HG02840 (cell line): ENCODE results near the gene ROR2.
"Not testable (repeated sequence)": the region's sequence is repeated elsewhere in the genome, so short reads cannot be mapped to it uniquely, and the experiment has no call there.

Experiments
- ATAC-seq: cut with Tn5 transposase; IDR thresholded peaks from one replicate; pipeline ENCODE4 v1.9.1; 2021; ENCODE audit warnings: mild to moderate bottlenecking, moderate library complexity, moderate number of reproducible peaks; ENCODE audit not compliant: unreplicated experiment, low FRiP score

Gene ROR2

DNA sequence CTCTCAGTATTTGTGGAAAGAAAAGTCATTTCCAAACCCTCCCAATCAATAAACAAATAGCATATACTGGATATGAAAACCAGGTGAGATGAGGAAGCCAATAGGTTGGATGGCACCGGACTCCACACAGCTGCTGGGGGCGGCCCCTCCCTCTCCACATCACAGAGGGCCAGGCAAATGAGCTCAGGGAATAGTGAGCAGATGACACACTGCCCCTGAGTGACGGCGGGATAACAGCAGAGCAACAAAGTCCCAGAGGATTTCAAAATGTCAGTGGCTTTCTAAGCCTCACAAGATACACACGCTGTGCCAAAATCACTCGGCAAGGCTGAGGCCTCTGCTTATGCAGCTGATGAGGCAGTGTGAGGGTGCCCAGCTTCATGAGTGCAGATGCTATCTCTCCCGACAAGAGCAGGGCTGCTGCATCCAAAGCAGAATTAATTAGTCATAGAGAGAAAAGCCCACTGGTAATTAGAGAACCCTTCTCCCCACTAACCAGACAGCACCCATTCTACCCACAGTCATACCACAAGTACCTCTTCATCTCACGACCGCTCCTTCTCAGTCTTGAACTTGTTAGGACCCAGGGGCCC lies 291.4 kb downstream of the ROR2 start:
- ATAC-seq, result no peak

DNA sequence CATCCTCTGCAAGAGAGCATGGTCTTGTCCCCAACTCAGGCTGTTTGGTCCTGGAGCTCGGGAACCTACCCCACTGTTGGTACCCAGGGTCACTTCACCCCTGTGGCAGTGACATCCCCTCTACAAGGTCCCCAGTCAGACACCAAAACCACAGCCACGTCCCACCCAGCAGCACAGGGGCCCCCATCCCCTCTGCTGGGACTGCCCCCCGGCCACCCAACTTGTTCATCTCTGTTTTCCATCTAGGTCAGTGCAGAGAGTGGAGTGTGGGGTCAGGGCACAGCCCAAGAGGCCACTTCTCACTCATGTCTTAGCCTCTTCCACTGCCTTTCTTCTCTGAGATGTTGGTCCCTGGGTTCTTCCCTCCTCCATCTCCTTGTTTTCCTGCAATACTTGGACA lies 292.5 kb downstream of the ROR2 start:
- ATAC-seq, result no peak

DNA sequence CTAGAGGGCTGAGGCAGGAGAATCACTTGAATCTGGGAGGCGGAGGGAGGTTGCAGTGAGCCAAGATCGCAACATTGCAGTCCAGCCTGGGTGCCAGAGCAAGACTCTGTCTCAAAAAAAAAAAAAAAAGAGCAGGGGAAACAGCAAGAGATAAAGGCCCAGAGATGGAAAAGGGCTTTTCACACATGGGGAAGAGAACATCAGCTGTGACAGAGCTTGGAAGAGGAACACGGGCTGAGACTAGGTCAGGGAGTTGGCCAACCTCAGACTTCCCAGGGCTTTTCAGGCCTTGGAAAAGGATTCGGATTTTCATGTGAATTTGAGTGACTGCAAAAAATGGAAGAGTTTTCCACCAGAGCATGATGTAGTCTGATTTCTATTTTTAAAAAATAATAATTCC lies 294.4 kb downstream of the ROR2 start:
- no peak for ATAC-seq

DNA sequence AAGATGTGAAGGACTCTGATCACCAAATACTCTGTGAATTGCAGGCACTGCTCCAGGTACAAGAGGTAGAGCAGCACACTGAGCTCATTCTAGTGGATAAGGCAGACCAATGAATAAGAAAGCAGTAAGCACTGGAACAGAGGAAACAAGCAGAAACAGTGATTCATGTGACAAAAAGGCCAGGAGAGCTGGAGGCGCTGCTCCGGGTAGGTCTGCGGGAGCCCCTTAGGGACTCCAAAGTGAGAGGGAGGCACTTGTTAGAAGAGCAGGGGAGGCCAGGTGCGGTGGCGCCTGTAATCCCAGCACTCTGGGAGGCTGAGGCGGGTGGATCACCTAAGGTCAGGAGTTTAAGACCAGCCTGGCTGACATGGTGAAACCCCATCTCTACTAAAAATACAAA lies 294.8 kb downstream of the ROR2 start:
- no peak for ATAC-seq

DNA sequence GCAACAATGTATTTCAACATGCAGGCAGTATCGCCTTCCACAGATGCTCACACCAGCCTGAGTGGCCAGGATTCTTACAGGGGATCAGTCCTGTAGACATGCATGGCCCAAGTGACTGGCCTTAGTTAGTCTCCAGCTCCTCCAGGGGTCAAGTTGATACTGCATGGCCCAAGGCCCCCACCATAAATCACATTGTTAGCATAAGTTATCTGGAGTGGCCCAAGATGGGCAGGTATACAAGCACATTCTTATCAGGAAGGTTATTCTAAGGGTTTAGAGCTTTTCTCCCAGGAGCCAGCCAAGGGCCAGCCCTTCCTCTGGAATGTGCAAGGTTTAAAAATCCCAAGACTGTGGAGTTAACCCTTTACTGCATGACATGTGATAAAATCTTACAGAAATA lies 295.5 kb downstream of the ROR2 start:
- no peak for ATAC-seq

DNA sequence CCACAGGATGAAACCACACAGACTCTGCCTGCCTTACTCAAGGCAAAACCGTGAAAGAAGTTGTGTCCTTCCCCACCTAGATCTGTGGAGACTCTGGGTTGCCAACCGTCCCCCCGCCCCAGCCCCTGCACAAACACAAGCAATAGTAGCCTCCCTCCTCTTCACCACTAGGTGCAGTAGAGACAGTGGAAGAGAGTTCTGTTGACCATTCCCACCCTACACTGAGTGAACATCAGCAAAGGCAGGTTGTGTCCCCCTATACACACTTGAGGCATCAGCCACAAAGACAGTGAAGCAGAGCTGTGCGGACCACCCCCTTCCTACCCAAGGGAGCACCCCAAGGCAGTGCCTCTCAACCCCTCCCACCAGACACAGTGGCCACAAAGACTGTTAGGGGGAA lies 302.7 kb downstream of the ROR2 start:
- no peak for ATAC-seq

DNA sequence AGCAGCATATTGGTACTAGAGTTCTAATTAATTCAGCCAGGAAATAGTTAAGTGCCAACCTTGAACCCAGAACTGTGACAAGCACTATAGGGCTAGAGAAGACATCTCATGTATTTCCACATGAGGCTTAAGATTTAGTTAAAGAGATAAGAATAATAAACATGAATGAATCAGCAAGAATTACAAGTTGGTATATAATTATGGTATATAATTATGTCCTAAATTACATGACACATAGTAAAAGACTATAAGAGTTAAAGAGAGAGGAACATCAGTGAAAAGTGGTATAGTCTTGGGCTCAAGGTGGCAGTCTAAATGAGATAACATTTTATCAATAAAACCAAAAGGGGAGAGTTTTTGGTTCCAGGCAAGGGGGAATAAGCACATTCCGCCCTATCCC lies 303.3 kb downstream of the ROR2 start:
- ATAC-seq, result no peak

DNA sequence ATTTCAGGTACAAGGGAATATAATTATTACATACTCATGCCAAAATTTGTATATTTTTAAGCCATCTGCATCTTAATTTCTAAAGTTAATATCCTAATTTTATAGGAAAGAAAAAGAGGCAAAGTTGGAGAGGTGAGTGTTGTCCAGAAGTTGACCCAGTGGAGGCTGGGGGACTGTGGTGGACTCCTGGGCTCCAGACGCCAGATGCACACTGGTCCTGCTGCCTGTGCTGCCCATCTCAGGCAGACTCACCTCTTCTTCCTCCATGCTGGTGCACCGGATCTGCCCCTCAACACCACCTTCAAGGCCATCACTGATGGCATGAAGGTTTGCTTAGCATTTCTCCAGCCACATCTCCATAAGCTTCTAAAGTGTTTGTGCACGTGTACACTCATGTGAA lies 305.6 kb downstream of the ROR2 start:
- ATAC-seq, result no peak

DNA sequence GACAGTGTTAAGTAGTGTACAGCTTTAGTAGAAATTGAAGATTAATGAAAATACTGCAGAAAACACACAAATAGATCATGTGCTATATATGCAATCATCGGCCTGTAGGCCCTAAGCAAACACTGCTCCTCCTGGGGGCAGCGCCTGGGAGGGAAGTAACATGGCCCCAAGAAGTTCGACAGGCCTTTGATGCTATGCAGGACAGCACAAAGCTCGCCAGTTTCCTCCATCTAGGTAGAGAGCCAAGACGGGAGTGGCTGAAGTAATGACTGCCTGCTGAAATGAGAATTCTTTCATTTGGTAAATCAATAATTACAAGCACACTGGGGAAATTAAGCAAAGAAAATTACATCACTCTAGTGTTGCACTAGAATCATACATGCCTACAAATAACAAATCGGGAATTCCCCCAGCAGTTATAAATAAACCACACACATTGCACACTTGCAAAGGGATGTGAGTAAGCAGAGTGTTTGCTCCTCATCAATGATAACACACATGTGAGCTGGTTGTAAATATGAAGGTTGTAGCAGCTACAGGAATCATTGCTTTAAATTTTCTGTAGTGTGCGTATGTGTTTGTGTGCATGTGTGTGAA lies 306.4 kb downstream of the ROR2 start:
- ATAC-seq, result no peak

DNA sequence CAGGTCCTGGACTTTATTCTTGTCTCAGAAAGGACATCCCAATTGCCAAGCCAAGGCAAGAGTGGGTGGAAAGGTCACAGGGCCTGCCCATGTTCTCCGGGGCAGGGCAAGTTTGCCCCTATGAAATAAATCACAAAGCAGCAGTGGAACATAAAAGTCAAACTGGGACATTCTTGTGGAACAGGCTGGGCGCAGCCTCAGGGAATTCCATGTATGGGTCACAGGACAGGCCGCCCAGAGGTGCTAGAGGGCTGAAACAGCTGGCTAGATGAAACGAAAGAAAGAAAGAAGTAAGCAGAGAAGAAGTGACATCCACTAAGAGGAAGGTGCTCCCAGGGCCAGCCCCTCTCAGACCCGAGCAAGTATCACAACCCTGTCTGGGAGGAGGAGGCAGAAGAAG lies 307.3 kb downstream of the ROR2 start:
- ATAC-seq, result no peak

DNA sequence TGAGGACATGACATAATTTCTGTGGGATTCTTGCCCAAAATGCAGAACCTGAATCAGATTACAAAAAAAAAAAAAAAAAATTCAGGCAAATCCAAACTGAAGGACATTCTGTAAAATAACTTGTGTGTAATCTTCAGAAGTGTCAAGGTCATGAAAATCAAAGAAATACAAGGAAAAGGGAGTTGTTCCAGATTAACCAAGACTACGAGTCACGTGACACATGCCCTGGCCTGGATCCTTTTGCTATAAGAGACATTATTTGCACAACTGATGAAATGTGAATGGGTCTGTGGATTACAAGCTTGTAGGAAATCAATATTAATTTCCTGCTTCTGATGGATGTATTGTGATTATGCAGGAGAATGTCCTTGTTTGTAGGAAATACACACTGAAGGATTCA lies 309.6 kb downstream of the ROR2 start:
- ATAC-seq, result no peak

DNA sequence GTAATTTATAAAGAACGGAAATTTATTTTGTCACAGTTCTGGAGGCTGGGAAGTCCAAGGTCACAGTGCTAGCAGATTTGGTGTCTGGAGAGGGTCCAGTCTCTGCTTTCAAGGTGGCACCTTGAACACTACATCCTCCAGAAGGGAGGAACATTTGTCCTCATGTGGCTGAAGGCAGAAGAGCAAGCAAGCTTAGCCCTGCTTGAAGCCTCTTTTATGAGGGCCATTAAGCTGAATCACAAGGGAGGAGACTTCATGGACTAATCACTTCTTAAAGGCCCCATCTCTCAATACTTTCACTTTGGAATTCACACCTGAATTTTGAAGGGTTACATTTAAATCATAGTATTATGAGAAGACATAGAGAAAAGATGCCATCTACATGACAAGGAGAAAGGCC lies 311.0 kb downstream of the ROR2 start:
- ATAC-seq, result no peak

DNA sequence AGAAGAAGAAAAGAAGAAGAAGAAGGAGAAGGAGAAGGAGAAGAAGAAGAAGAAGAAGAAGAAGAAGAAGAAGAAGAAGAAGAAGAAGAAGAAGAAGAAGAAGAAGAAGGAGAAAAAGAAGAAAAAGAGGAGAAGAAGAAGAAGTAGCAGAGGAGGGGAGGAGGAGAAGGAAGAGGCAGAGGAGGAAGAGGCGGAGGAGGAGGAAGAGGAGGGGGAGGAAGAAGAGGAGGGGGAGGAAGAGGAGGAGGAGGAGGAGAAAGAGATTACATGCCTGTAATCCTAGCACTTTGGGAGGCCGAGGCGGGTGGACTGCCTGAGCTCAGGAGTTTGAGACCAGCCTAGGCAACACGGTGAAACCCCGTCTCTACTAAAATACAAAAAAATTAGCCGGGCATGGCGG lies 315.2 kb downstream of the ROR2 start:
- not testable (repeated sequence) for ATAC-seq

DNA sequence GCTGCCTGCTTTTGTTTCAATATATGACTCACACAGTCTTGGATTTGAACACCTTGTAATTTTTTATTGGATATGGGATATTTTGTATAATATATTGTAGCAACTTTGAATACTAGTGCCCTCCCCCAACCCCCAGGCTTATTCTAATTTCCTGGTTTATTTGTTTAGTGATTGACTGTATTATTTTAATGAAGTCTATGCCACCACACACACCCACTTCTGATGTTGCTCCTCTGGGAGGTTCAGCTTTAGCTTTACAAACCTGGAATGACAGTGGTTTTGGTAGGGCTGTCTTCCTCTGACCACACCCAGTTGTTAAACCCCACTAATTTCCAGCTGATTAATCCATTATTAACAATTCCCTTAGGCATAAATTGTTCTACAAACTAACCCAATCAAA lies 320.3 kb downstream of the ROR2 start:
- ATAC-seq, result no peak

DNA sequence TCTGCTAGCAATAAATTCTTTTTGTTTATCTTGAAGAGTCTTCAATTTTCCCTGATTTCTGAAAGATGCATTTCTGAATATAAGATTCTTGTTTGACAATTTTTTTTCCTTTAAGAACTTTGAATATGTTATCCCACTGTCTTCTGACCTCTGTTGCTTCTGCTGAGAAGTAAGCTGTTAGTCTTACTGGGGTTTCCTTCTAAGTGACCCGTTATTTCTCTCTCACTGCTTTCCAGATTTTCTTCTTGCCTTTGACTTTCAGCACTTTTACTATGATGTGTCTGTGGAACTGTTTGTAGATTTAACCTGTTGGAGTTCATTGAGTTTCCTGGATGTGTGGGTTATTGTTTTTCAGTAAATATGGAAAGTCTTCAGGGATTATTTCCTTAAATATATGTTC lies 321.1 kb downstream of the ROR2 start:
- ATAC-seq, result no peak

DNA sequence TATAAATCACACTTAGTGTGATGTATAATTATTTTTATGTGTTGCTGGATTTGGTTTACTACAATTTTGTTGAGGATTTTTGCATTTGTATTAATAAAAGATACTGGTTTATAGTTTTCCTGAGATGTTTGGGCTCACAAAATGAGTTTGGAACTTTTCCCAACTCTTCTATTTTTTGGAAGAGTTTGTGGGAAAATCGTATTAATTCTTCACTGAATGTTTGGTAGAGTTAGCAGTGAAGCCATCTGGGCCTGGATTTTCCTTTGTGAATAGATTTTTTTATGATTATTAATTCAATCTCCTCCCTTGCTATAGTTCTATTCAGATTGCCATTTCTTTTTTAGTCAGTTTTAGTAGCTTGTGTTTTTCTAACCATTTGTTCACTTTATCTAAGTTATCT lies 324.7 kb downstream of the ROR2 start:
- ATAC-seq, result no peak

DNA sequence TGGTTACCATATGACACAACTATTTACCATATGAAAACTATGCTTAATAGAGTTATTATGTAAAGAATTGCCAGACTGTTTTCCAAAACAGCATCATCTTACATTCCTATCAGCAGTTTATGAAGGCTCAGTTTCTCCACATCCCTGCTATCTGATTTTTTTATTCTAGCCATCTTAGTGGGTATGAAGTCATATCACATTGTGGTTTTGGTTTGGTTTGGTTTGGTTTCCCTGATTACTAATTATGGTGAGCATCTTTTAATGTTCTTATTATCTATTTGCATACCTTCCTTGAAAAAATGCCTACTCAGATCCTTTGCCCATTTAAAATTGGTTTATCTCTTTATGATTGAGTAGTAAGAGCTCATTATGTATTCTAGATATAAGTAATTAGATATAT lies 327.0 kb downstream of the ROR2 start:
- ATAC-seq, result no peak

DNA sequence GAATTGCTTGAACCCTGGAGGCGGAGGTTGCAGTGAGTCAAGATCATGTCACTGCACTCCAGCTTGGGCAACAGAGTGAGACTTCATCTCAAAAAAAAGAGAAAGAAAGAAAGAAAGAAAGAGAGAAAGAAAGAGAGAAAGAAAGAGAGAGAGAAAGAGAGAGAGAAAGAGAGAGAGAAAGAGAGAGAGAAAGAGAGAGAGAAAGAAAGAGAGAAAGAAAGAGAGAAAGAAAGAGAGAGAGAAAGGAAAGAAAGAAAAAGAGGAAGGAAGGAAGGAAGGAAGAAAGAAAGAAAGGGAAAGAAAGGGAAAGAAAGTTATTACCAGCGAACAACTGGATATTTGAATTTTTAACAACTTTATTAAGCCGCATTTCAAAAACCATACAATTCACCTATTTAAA lies 327.9 kb downstream of the ROR2 start:
- ATAC-seq, result not testable (repeated sequence)

DNA sequence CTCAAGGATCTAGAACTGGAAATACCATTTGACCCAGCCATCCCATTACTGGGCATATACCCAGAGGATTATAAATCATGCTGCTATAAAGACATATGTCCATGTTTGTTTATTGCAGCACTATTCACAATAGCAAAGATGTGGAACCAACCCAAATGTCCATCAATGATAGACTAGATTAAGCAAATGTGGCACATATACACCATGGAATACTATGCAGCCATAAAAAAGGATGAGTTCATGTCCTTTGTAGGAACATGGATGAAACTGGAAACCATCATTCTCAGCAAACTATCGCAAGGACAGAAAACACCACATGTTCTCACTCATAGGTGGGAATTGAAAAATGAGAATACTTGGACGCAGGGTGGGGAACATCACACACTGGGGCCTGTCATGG lies 336.0 kb downstream of the ROR2 start:
- not testable (repeated sequence) for ATAC-seq

DNA sequence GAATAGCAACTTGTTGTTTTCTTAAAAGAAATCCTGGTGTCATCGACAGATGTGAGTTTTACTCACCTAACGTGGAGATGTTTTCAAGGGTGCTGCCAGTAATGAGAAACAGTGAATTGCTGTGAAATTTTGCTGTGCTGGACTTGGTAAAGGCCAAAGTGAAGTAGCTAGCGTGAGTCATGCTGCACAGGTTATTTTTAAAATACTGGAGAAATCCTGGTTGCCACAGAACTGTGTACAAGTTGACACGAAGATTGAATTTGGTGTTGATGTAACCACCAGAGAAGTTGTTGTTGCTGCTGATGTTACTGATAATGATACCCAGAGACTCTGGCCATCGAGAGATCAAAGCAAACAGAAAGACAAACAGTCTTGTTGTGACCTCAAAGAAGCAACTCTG lies 338.4 kb downstream of the ROR2 start:
- ATAC-seq, result no peak

DNA sequence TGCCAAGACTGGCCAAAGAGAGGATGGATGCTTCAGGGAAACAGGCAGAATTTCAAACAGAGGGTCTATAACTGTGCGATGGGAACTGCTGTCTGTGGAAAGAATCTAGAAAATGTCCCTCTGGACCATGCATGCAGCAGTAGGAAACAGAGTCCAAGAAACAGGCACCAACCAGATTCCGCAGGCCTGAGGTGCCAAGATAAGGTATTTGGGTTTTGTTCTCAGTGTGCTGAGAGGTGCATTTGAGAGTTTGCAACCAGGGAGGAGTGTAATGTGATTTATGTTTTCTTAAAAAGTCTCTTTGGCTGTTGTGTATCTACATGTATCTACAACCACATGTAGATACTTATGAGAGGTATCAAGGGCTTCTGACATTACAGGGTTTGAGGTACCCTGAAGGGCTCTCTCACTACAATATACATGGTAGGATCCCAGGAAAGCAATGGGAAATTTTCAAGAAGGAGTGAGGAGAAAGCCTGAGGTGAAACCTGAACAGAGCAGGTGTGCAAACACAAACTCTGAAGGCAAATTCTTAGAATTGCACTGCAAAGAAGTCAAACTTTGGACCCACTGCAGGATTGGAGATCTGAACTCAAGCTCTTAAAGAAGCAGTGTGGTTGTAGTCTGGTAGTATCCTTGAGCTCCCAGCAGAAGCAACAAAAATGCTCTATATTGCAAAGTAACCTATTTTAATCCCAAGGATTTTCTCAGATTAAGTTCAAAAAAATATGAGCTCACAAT lies 343.6 kb downstream of the ROR2 start:
- ATAC-seq, result no peak
